Effector memory CD8-positive, alpha-beta T cell (primary cell): ENCODE measurements around the gene HOXB1.
A peak's percentile ranks its signal among the peaks of the same experiment; 100 is the strongest.

Source experiments
- ATAC-seq: fragments of 150-1000 bp; cut with Tn5 transposase; replicated peaks from 2 replicates; pipeline ENCODE4 v1.10.0; 2021; ENCODE audit warnings: mild to moderate bottlenecking, moderate library complexity
- DNase-seq, 3 experiments: peaks; one replicate each; pipeline ENCODE4 v3.0.0; 2021
- H3K27ac Mint-ChIP-seq, 2 donors: one replicate each; pipeline ENCODE4 v1.8.0; 2022; ENCODE audit warnings: mild to moderate bottlenecking in 2 of 2, mixed read lengths in 2 of 2, moderate library complexity in 2 of 2
- H3K27me3 Mint-ChIP-seq, 2 donors: one replicate each; pipeline ENCODE4 v1.8.0; 2022; ENCODE audit warnings: mixed read lengths in 2 of 2
- H3K36me3 Mint-ChIP-seq: one replicate; pipeline ENCODE4 v1.8.0; 2022; ENCODE audit warnings: mild to moderate bottlenecking, moderate library complexity, mixed read lengths; ENCODE audit not compliant: insufficient read depth
- H3K4me1 Mint-ChIP-seq, 2 donors: one replicate each; pipeline ENCODE4 v1.8.0; 2022; ENCODE audit warnings: low read depth in 2 of 2, mixed read lengths in 2 of 2
- H3K4me3 Mint-ChIP-seq, 2 donors: one replicate each; pipeline ENCODE4 v1.8.0; 2022; ENCODE audit warnings: mild to moderate bottlenecking in 2 of 2, mixed read lengths in 2 of 2, moderate library complexity in 2 of 2
- H3K9me3 Mint-ChIP-seq, 2 donors: one replicate each; pipeline ENCODE4 v1.8.0; 2022; ENCODE audit warnings: mixed read lengths in 2 of 2

The HOXB1 gene

DNA sequence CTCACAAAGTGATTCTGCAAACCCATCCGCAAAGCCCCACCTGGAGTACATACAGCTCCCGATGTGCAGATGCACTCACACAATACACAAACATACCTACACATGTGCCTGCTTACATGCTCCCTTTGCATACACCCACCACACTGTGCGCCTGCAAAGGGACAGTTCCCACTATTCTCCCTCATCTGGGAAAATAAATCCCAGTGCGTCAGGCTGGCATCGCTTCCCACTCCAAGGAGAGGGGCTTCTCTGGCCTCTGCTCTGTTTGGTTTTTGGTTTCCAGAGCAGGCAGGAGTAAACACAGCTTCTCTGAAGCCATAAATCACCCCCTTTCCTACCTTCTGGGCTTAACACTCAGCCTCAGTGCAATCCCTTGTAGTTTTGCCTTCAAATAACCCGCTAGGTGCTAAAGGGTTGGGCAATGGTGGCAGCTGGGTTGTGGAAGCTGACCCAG lies 32.6 kb upstream of the HOXB1 start:
- peaks cover 4 to 11% of the 10 kb centered on the region in 2 donors for H3K4me1 Mint-ChIP-seq
- H3K27me3 Mint-ChIP-seq = no peaks in the 10 kb centered on the region
- no peak overlapping the region for H3K27ac Mint-ChIP-seq
- no peak overlapping the region for H3K4me3 Mint-ChIP-seq
- no peaks in the 10 kb centered on the region for H3K9me3 Mint-ChIP-seq
- DNase-seq (no peak), ATAC-seq (no peak)
- H3K36me3 Mint-ChIP-seq = no peaks in the 10 kb centered on the region

DNA sequence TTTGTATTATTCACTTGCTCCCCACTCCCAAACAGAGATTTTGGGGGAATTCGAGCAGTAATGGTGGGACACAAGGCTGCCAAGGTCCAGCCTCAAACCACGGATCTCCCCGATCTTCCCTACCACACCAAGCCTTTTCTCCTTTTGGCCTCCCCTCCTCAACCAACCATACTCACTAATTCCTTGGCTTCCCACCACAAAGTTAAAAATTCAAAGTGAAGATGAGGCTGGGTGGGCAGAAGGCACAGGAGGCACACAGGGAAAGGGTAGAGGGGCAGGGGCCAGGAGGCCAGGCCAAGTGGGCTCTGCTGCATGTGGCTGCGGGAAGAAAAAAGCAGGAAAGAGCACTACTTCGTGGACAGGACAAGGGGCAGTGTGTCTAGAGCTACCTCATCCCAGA lies 32.1 kb upstream of the HOXB1 start:
- Mint-ChIP-seq H3K9me3 (no peaks in the 10 kb centered on the region), H3K27me3 (no peaks in the 10 kb centered on the region), H3K4me3 (no peak overlapping the region), H3K36me3 (no peaks in the 10 kb centered on the region), H3K27ac (no peak overlapping the region), H3K4me1 (peaks cover 4 to 9% of the 10 kb centered on the region in 2 donors)
- no peak for DNase-seq
- no peak for ATAC-seq

DNA sequence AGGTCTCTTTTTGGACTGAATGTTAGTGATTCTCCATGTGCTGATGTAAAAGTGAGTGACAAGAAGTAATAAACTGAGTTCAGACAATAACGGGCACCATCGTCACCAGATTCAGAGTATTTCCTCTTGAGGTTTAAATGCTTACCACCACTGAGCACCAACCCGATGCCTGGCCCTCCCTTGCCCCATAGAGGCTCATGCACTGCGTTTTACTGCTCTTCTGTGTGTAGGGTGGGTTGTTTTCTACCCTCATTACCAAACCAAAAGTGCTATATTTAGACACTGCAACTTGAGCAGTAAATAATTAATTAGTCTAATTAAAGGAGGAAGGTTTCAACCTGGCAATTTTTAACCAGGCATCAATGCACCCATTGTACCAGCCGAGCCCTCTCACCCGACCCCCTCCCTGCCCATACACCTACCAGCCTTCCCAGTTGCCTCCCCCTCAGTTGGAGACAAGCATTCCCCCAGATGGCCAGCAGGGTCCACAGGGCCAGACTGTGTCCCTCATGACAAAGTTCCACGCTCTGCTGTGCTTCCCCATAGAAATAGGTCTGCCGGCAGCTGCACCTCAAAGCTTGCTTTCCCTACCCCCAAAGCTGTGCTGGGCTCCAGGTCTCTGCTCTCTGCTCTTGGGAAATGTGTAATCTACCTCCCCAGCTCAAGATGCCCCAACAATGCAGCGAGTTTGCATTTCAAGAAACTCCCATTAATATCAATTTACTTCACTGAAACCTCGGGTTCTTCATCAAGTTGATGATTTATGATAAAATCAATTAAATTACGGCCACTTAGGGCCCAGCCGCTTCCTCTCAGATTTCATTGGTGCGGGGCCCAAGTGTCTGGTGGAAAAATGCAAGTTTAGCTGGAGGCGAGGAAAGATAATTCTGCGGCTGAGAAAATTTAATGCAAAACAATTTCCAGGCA lies 31.3 kb upstream of the HOXB1 start:
- peak; percentile 76 for ATAC-seq
- Mint-ChIP-seq H3K27me3 (no peaks in the 10 kb centered on the region), H3K4me3 (no peak overlapping the region)

DNA sequence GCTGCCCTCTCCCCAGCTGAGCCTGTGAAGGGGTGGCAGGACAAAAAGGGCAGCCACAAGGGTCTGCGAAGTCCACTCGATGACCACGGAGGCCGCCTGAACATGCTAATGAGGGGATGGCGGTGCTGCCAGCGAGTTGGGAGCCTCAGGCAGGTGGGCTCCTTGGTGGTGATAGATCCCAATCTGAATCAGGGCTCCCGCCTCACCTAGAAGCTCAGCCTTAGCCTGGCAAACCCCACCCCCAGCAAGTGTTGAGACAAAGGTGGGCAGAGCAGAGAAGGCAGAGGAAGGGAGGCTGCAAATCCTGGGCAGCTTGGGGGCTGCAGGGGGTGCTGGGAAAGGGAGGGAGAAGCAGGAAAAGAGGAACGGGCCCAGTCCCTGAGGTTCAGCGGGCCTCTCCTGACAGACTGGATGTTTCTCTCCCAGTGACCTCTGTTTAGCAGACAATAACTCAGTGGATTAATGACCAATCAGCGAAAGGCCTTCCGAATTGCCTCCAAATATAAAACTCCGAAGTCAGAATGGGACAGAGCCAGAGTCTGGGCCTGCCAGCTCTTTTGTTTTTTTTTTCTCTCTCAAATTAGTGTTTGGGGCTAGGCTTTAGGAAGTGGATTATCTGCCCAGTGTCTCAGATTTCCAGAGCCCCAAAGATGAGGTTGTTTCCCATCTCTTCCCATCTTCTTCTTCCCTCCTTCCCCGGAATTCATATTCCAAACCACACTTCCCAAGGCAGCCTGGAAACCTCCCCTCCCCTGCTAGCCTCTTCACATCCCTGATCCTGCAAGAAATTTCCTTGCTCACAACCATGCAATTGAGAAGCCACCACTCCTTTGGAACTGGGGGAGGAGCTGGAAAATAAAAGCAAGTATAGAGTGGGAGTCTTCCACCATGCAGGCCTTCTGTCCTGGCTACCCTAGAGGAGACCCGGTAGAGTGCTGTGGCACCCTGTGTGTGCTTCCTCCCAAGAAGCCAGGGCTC lies 29.3 kb upstream of the HOXB1 start:
- ATAC-seq (no peak), DNase-seq (no peak)
- Mint-ChIP-seq H3K4me3 (no peak overlapping the region), H3K36me3 (no peaks in the 10 kb centered on the region), H3K9me3 (no peaks in the 10 kb centered on the region), H3K4me1 (peaks cover 4 to 9% of the 10 kb centered on the region in 2 donors), H3K27ac (no peak overlapping the region), H3K27me3 (no peaks in the 10 kb centered on the region)

More for the DNA sequence above, 31.3 kb upstream of the HOXB1 start:
- DNase-seq = no peak
- no peaks in the 10 kb centered on the region for H3K9me3 Mint-ChIP-seq
- H3K4me1 Mint-ChIP-seq = peaks cover 4 to 9% of the 10 kb centered on the region in 2 donors
- no peaks in the 10 kb centered on the region for H3K36me3 Mint-ChIP-seq
- no peak overlapping the region for H3K27ac Mint-ChIP-seq

DNA sequence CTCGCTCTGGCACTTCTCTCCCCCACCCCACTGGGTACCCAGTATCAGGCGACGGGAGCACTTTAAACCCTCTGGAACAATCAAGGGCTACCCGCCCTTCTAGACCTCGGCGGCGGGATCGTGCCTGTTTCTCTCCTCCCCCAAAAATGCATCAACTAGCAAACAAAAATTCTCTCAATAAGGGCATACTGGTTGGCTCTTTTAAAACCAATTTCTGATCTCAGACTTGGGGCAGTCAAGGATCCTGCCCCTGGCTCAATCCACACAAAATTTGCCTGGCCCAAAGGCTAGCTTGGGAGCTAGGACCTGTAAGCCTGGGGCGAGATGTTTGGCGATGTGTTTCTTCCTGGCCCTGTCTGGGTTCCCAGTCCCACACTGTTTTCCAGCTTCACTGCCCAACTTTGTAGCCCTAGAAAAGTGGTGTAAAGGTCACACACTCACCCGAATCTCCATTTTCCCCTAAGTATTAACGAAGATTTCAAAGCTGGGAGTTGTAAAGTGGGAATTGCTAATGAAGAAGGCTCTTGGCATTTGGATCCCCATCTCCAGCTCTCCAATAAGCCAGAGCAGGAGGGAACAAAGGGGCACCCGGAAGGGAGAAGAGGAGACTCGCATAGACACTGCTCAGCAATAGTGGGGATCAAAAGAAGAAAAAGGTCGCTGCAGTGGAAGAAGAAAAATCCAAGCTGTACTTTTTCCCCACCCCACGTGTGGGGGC lies 28.5 kb upstream of the HOXB1 start:
- H3K27me3 Mint-ChIP-seq = no peaks in the 10 kb centered on the region
- ATAC-seq = no peak
- H3K9me3 Mint-ChIP-seq = no peaks in the 10 kb centered on the region
- DNase-seq = no peak
- no peak overlapping the region for H3K27ac Mint-ChIP-seq
- H3K4me3 Mint-ChIP-seq = no peak overlapping the region
- peaks cover 4 to 9% of the 10 kb centered on the region in 2 donors for H3K4me1 Mint-ChIP-seq
- H3K36me3 Mint-ChIP-seq = peaks cover under 1% of the 10 kb centered on the region

DNA sequence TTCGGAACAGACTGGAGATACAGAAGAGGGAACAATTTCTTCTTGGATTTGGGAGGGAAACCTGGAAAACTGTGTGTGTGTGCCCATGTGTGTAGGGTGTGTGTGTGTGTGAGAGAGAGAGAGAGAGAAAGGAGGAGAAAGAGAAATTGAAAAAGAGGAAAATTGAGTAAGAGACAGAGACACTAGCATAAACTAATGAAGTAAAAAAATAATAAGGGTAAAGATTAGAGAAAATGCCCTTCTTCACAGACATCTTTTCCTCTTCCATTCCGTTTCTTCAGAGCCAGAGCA lies 28.0 kb upstream of the HOXB1 start:
- Mint-ChIP-seq H3K36me3 (peaks cover 3% of the 10 kb centered on the region), H3K4me1 (peaks cover 4 to 9% of the 10 kb centered on the region in 2 donors), H3K4me3 (no peak overlapping the region), H3K27ac (no peak overlapping the region), H3K27me3 (no peaks in the 10 kb centered on the region), H3K9me3 (no peaks in the 10 kb centered on the region)
- DNase-seq (no peak), ATAC-seq (no peak)

DNA sequence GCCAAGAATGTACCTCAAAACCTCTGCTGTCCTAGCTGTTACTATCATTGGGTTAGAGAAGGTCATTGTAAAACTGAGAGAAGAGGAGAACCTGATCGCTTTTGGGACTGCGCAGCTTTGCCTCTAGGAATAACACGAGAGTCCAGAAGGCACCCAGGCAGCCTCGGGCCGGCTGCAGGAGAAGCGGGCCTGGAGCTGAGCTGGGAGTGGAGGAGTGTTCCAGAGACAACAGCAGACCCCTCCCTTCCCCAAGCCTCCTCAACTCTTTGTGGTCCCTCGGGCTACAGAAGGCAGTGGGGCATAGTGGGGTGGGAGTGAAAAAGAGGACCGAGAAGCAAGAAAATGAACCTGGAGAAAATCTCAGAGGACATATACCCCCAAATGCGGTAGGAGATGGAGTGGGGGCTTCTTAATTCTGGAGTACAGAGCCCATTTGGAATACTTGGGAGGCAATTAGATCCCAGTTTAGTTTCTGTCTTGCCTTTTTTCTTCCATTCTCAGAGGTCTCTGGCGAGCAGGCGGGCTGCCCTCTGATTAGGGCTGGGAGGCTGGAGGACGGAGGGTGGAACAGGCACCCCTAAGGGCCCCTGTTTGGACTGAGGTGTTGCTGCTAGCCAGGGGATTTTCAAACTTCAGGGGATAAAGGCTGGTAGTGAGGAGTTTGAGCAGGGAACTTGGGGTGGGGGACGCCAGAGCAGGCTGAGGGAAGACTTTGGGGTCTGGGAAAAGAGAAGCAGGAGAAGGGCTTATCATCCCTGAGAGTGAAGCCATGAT lies 27.4 kb upstream of the HOXB1 start:
- no peaks in the 10 kb centered on the region for H3K27me3 Mint-ChIP-seq
- DNase-seq (no peak), ATAC-seq (no peak)
- H3K4me3 Mint-ChIP-seq = no peak overlapping the region
- H3K9me3 Mint-ChIP-seq = no peaks in the 10 kb centered on the region
- peaks cover 4 to 9% of the 10 kb centered on the region in 2 donors for H3K4me1 Mint-ChIP-seq
- no peak overlapping the region for H3K27ac Mint-ChIP-seq
- peaks cover 3% of the 10 kb centered on the region for H3K36me3 Mint-ChIP-seq

DNA sequence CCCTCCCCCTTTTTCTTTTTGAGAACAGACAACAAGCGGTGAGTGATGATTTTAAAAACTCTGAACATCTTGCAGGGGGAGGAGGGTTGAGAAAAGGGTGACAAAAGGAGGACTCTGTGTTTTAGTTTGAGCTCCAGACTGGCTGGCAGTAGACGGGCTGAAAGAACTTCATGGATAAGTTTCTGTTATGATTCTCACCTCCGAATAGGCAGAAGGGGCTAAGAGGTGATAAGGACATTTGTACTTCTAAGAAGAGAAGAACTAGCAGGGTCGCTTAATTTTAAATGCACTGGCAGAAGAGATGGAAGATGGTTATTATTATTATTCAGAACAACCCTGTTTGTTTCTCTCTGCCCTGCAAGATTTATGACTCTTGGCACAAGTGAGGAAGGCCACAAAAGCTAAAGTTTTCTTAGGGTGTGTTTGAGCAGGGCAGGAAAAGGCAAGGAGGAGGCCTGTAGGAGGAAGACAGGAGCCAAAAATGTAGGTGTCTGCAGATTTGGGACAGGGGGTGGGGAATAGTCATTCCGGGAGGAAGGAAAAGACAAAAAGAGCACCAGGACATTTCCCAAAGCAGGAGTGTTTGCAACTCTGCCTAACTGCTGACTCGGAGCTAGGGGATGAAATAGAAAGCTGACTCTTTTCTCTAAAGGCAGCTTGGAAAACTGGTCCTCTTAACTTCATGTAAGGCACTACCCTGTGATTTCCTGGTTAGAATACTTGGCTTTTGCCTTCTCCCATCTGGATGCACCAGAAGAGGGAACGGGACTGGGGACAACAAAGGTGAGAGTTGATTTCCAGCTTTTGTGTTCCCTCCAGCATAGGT lies 26.0 kb upstream of the HOXB1 start:
- Mint-ChIP-seq H3K4me3 (no peak overlapping the region), H3K4me1 (peaks cover 2 to 6% of the 10 kb centered on the region in 2 donors), H3K27ac (no peak overlapping the region), H3K36me3 (peaks cover 3% of the 10 kb centered on the region), H3K27me3 (no peaks in the 10 kb centered on the region), H3K9me3 (no peaks in the 10 kb centered on the region)
- no peak for DNase-seq
- ATAC-seq = no peak

DNA sequence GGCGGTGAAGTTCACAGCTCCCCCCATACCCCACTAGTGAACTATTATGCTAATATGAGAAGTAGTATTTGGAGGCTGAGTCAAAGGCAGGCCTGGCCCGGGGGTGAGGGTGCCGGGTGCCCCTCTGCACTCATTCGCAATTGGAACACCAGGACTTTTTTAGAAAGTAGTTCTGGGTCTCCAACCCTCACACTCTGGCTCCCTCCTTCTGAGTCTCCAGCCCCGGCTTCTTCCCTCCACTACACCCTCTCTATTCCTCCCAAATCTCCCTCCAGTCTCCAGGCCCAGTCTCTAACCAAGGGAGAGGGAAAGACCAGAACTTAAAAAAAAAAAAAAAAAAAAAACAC lies 25.4 kb upstream of the HOXB1 start:
- ATAC-seq (no peak), DNase-seq (no peak)
- Mint-ChIP-seq H3K4me3 (no peak overlapping the region), H3K27ac (no peak overlapping the region), H3K36me3 (peaks cover 3% of the 10 kb centered on the region), H3K27me3 (no peaks in the 10 kb centered on the region), H3K4me1 (peaks cover 0 to under 1% of the 10 kb centered on the region in 2 donors), H3K9me3 (no peaks in the 10 kb centered on the region)

DNA sequence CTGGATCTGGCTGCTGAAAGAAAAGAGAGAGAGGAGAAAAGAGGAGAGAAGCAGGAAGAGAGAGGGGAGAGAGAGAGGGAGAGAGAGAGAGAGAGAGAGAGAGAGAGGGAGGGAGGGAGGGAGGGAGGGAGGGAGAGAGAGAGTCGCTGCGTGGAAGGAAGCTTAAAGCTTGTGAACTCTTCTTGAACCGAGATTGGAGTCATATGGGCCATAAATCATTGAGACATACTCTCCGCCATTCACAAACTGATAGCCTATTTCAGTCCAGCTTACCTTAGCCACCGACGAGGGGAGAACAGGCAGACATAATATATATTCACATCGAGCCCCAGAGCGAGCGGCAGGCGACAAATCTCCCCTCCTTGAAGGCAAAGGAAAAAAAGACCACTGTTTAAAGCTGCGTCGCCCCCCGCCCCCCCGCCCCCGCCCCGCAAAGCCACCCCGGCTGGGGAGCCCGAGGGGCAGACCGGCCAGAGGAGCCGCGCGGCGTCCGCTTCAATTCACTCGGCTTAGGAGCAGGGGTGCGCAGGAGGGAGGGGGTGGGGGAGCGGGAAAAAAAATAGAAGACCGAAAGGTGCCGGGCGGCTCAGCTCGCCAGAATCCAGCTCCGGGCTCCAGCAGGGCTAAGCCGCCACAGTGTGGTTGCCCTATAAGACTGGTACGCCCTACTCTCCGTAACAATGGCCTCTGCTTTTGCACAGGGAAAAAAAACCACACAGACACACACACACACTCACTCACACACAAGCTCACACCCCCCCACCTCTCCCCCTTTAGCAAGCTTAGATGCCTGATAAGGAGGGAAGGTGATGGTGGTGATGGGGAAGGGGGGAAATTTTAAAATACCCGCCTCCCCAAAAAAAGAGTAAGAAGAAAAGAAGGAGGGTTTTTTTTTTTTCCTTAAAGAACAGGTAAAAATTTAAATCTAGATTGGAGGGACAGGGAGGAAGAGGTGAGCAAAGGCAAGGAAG lies 24.7 kb upstream of the HOXB1 start:
- no peak for DNase-seq
- Mint-ChIP-seq H3K4me1 (no peaks in the 10 kb centered on the region), H3K36me3 (peaks cover 3% of the 10 kb centered on the region), H3K9me3 (no peaks in the 10 kb centered on the region), H3K27ac (no peak overlapping the region), H3K4me3 (peak overlapping the region; percentile 0 to 66), H3K27me3 (no peaks in the 10 kb centered on the region)
- peak; percentile 39 for ATAC-seq

DNA sequence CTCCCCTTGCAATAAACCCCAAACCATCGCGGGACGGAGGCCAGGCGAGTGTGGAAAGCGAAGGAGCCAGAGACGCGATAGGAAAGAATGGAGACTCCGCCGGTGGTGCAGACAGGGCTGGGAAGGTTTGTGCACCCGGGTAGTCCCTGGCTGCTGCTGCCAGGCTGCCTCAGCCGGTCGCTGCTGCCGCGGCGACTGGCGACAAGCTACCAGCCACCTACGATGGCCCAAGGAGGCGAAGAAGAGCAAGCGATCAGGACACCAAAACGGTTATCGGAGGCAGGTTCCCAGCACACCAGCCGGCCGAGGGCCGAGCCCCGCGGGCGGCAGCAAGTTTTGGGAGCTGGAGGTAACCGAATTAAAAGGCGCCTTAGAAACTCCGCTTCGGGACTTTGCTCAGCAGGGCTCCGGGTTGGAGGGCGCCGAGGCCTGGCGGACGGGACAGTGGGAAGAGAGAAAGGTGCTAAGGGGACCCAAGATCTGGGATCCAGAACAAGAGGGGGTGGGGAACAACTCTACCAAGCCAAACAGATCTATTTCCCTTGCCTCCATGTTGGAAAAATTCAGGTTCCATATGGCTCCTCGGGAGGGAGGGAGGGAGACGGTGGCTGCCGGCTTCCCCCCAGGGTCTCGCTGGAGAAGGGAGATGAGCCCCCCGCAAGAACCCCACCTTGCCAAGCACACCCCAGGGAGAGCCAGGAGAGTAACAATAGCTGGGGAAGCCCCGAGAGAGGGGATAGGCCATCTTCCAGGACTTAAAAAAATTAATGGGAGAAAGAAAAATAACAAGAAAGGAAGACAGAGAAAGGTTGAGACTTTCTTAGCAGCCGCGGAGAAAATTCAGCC lies 23.8 kb upstream of the HOXB1 start:
- peak overlapping the region; percentile 0 to 66 for H3K4me3 Mint-ChIP-seq
- no peaks in the 10 kb centered on the region for H3K27me3 Mint-ChIP-seq
- H3K9me3 Mint-ChIP-seq = no peaks in the 10 kb centered on the region
- no peak overlapping the region for H3K27ac Mint-ChIP-seq
- ATAC-seq = no peak
- peaks cover 3% of the 10 kb centered on the region for H3K36me3 Mint-ChIP-seq
- DNase-seq = no peak
- no peaks in the 10 kb centered on the region for H3K4me1 Mint-ChIP-seq
